Measurements from ENCODE around the gene TSPAN3.
A peak's percentile ranks its signal among the peaks of the same experiment; 100 is the strongest.

TSPAN3 gene

GRCh38 chr15:77069521-77070121, 1.3 kb downstream of the TSPAN3 start:
- peak overlapping the region; percentile 90 for H3K4me3 Mint-ChIP-seq
- H3K9me3 Mint-ChIP-seq (ENCODE audit: low read depth), result no peaks in the 10 kb centered on the region
- peak overlapping the region; percentile 66 for H3K27ac Mint-ChIP-seq
- peaks cover 44% of the 10 kb centered on the region for H3K4me1 Mint-ChIP-seq (ENCODE audit: low read depth)
- H3K27me3 Mint-ChIP-seq, result no peaks in the 10 kb centered on the region
- H3K36me3 Mint-ChIP-seq, result peaks cover 2% of the 10 kb centered on the region

- H3K27ac Mint-ChIP-seq, result no peak overlapping the region
- peak overlapping the region; percentile 37 for H3K4me3 Mint-ChIP-seq
- no peaks in the 10 kb centered on the region for H3K27me3 Mint-ChIP-seq
- peaks cover 53% of the 10 kb centered on the region for H3K4me1 Mint-ChIP-seq (ENCODE audit: low read depth)
- peaks cover 2% of the 10 kb centered on the region for H3K36me3 Mint-ChIP-seq
- H3K9me3 Mint-ChIP-seq (ENCODE audit: low read depth), result no peaks in the 10 kb centered on the region
These were observed 2.3 kb downstream of the TSPAN3 start for GRCh38 chr15:77068633-77069032.

GRCh38 chr15:77067691-77068367, 3.1 kb downstream of the TSPAN3 start:
- Mint-ChIP-seq H3K4me3 (no peak overlapping the region), H3K27ac (no peak overlapping the region), H3K4me1 (ENCODE audit: low read depth) (peaks cover 56% of the 10 kb centered on the region), H3K9me3 (ENCODE audit: low read depth) (no peaks in the 10 kb centered on the region), H3K27me3 (no peaks in the 10 kb centered on the region), H3K36me3 (peaks cover 2% of the 10 kb centered on the region)

GRCh38 chr15:77066971-77067690, 3.8 kb downstream of the TSPAN3 start:
- peaks cover 57% of the 10 kb centered on the region for H3K4me1 Mint-ChIP-seq (ENCODE audit: low read depth)
- no peaks in the 10 kb centered on the region for H3K9me3 Mint-ChIP-seq (ENCODE audit: low read depth)
- H3K4me3 Mint-ChIP-seq, result no peak overlapping the region
- peaks cover 2% of the 10 kb centered on the region for H3K36me3 Mint-ChIP-seq
- no peak overlapping the region for H3K27ac Mint-ChIP-seq
- no peaks in the 10 kb centered on the region for H3K27me3 Mint-ChIP-seq

GRCh38 chr15:77064539-77065308, 6.2 kb downstream of the TSPAN3 start:
- Mint-ChIP-seq H3K27ac (no peak overlapping the region), H3K4me1 (ENCODE audit: low read depth) (peaks cover 59% of the 10 kb centered on the region), H3K36me3 (peaks cover 2% of the 10 kb centered on the region), H3K9me3 (ENCODE audit: low read depth) (no peaks in the 10 kb centered on the region), H3K27me3 (no peaks in the 10 kb centered on the region), H3K4me3 (no peak overlapping the region)

- H3K4me3 Mint-ChIP-seq, result no peak overlapping the region
- no peaks in the 10 kb centered on the region for H3K9me3 Mint-ChIP-seq (ENCODE audit: low read depth)
- H3K27me3 Mint-ChIP-seq, result no peaks in the 10 kb centered on the region
- no peak overlapping the region for H3K27ac Mint-ChIP-seq
- H3K36me3 Mint-ChIP-seq, result peaks cover 2% of the 10 kb centered on the region
- H3K4me1 Mint-ChIP-seq (ENCODE audit: low read depth), result peaks cover 58% of the 10 kb centered on the region
These were observed 6.8 kb downstream of the TSPAN3 start for GRCh38 chr15:77064063-77064462.

DNA sequence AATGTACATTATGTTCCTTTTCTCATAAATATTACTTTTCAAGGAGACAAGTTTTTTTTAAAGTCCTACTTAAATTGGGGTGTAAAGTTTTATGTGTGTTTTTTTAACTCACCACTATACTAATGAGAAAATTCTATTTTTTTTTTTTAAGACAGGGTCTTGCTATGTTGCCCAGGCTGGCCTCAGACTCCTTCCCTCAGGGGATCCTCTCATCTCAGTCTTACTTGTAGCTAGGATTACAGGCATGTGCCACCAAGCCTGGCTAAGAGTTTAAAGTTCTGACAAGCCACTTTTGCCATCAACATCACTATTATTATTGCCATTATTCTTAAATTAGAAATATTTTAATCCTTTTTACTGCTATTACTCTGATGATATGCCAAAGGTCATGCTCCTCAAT, 7.7 kb downstream of the TSPAN3 start:
- H3K4me3 Mint-ChIP-seq, result no peak overlapping the region
- no peaks in the 10 kb centered on the region for H3K27me3 Mint-ChIP-seq
- H3K27ac Mint-ChIP-seq, result no peak overlapping the region
- no peaks in the 10 kb centered on the region for H3K9me3 Mint-ChIP-seq (ENCODE audit: low read depth)
- peaks cover 2% of the 10 kb centered on the region for H3K36me3 Mint-ChIP-seq
- H3K4me1 Mint-ChIP-seq (ENCODE audit: low read depth), result peaks cover 58% of the 10 kb centered on the region

- peaks cover 58% of the 10 kb centered on the region for H3K4me1 Mint-ChIP-seq (ENCODE audit: low read depth)
- H3K36me3 Mint-ChIP-seq, result no peaks in the 10 kb centered on the region
- no peaks in the 10 kb centered on the region for H3K9me3 Mint-ChIP-seq (ENCODE audit: low read depth)
- no peak overlapping the region for H3K27ac Mint-ChIP-seq
- no peaks in the 10 kb centered on the region for H3K27me3 Mint-ChIP-seq
- no peak overlapping the region for H3K4me3 Mint-ChIP-seq
These were observed 10.4 kb downstream of the TSPAN3 start for GRCh38 chr15:77060546-77060945.

DNA sequence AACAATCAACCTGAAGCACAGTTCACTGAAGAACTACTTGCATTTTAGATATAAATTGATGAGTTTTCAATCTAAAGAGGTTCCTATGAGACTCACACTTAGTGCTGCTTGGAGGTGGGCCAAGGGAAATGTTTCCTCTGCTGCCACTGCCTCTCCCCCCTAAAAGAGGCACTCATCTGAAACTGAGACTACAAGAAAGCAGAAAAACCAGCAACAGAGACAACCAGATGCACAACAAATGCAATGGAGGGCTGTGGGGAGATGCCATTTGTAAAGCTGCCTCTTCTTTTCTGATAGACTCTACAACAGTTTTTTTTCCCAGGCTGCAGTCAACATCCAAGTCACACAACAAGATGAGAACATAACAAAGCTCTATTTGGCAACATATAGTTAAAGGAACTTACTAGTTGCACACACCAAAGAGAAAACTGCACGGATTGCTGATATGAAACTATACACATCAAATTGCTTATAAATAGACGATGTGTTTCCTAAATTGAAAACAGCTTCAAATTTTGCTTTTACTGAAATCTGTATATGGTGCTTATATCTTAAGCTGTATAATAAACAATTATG, 11.0 kb downstream of the TSPAN3 start:
- Mint-ChIP-seq H3K27ac (peak overlapping the region; percentile 17), H3K4me1 (ENCODE audit: low read depth) (peaks cover 56% of the 10 kb centered on the region), H3K4me3 (peak overlapping the region; percentile 2), H3K27me3 (no peaks in the 10 kb centered on the region), H3K36me3 (no peaks in the 10 kb centered on the region), H3K9me3 (ENCODE audit: low read depth) (no peaks in the 10 kb centered on the region)

GRCh38 chr15:77058468-77058867, 12.4 kb downstream of the TSPAN3 start:
- Mint-ChIP-seq H3K27ac (no peak overlapping the region), H3K9me3 (ENCODE audit: low read depth) (no peaks in the 10 kb centered on the region), H3K4me3 (no peak overlapping the region), H3K36me3 (no peaks in the 10 kb centered on the region), H3K4me1 (ENCODE audit: low read depth) (peaks cover 45% of the 10 kb centered on the region), H3K27me3 (no peaks in the 10 kb centered on the region)

GRCh38 chr15:77057685-77058084, 13.2 kb downstream of the TSPAN3 start:
- Mint-ChIP-seq H3K9me3 (ENCODE audit: low read depth) (no peaks in the 10 kb centered on the region), H3K36me3 (no peaks in the 10 kb centered on the region), H3K27ac (peak overlapping the region; percentile 11), H3K4me3 (no peak overlapping the region), H3K4me1 (ENCODE audit: low read depth) (peaks cover 41% of the 10 kb centered on the region), H3K27me3 (no peaks in the 10 kb centered on the region)

DNA sequence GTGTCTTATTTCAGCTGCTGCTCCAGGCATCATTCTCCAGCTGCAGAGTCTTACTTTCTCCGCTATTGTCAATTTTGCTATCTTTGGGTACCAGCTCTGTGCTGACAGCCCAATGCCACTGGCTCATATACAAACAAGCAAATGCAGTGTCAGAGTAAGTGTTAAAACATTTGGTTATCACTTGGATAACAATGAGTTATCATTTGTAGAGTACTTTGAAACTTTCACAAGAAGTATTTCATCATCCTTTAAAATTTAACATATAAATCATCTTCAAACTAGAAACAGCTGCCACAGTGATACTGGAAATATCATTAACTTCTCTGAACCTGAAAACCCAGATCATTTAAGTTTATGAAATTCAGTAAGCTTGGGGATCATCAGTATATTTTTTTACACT, 13.8 kb downstream of the TSPAN3 start:
- no peaks in the 10 kb centered on the region for H3K36me3 Mint-ChIP-seq
- H3K4me3 Mint-ChIP-seq, result no peak overlapping the region
- peaks cover 40% of the 10 kb centered on the region for H3K4me1 Mint-ChIP-seq (ENCODE audit: low read depth)
- no peaks in the 10 kb centered on the region for H3K27me3 Mint-ChIP-seq
- no peak overlapping the region for H3K27ac Mint-ChIP-seq
- no peaks in the 10 kb centered on the region for H3K9me3 Mint-ChIP-seq (ENCODE audit: low read depth)

- Mint-ChIP-seq H3K4me3 (no peak overlapping the region), H3K27ac (no peak overlapping the region), H3K36me3 (no peaks in the 10 kb centered on the region), H3K27me3 (no peaks in the 10 kb centered on the region), H3K4me1 (ENCODE audit: low read depth) (peaks cover 18% of the 10 kb centered on the region), H3K9me3 (ENCODE audit: low read depth) (no peaks in the 10 kb centered on the region)
These were observed 17.2 kb downstream of the TSPAN3 start for GRCh38 chr15:77053709-77054108.

DNA sequence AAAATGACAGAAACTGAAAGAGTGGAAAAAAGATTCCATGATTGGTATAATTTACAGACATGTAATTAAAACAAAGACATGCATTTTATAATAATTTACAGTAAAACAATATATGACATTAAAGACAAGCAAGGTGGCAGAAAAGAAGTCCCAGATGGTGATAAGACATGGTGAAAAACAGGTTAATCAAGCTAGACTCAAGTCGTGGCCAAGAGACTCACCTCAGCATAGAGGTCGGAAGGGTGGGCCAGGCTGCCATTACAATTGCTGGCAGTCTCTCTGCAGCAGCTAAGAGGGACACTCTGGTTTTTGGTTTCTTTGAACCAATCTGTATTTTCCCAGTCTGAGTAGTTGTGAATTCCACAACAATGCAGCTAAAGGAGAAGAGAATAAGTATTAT, 18.4 kb downstream of the TSPAN3 start:
- Mint-ChIP-seq H3K9me3 (ENCODE audit: low read depth) (no peaks in the 10 kb centered on the region), H3K4me3 (no peak overlapping the region), H3K36me3 (no peaks in the 10 kb centered on the region), H3K27ac (no peak overlapping the region), H3K4me1 (ENCODE audit: low read depth) (peaks cover 7% of the 10 kb centered on the region), H3K27me3 (no peaks in the 10 kb centered on the region)

All from activated naive CD8-positive, alpha-beta T cell (primary cell).